CD4-positive, alpha-beta memory T cell (primary cell): ENCODE measurements around the gene LRRC72. TPM values are rescaled to one million over a fixed set of nuclear protein-coding genes. Genes with fewer than 3 reads are reported as not detected.

Source experiments
- CTCF ChIA-PET: fragments of 350-600 bp; sonication (Branson Sonifier 250); formaldehyde crosslinking; loops from one replicate; lab custom pipeline; 2021; ENCODE audit warnings: inconsistent platforms; ENCODE audit not compliant: partially characterized antibody; lab: Charles Lee
- POLR2A ChIA-PET: fragments of 350-600 bp; sonication (Branson Sonifier 250); formaldehyde crosslinking; loops from one replicate; lab custom pipeline; 2021; ENCODE audit not compliant: partially characterized antibody; lab: Charles Lee
- DNase-seq, 5 donors: peaks; one replicate each; pipeline versions ENCODE4 v3.0.0 to v3.0.0-alpha.2; 2020 to 2022; ENCODE audit warnings: mixed read lengths in 1 of 5
- H3K27ac ChIP-seq: one replicate; pipeline ENCODE4 v1.7.0; 2013; ENCODE audit warnings: low read depth, low read length
- H3K27me3 ChIP-seq: 2 replicates; pipeline ENCODE4 v1.7.0; 2013; ENCODE audit warnings: mild to moderate bottlenecking, low read length, moderate library complexity; ENCODE audit not compliant: insufficient read depth
- H3K36me3 ChIP-seq: 2 replicates; pipeline ENCODE4 v1.7.0; 2013; ENCODE audit warnings: mild to moderate bottlenecking, low read length, moderate library complexity; ENCODE audit not compliant: insufficient read depth
- H3K4me1 ChIP-seq: 2 replicates; pipeline ENCODE4 v1.7.0; 2013; ENCODE audit warnings: mild to moderate bottlenecking, low read length, moderate library complexity; ENCODE audit not compliant: insufficient read depth
- H3K4me3 ChIP-seq, 2 donors: one replicate each; pipeline ENCODE4 v1.7.0; 2013; ENCODE audit warnings: low read length in 2 of 2, mild to moderate bottlenecking in 1 of 2
- H3K9me3 ChIP-seq, 2 donors: one replicate each; pipeline ENCODE4 v1.7.0; 2013; ENCODE audit warnings: low read length in 2 of 2, control low read depth in 1 of 2; ENCODE audit not compliant: control insufficient read depth in 1 of 2
- H3K27ac Mint-ChIP-seq, 7 donors: one replicate each; pipeline ENCODE4 v1.8.0; 2020 to 2021; ENCODE audit warnings: mixed read lengths in 7 of 7, mild to moderate bottlenecking in 6 of 7, inconsistent platforms in 3 of 7, moderate library complexity in 3 of 7
- H3K27me3 Mint-ChIP-seq, 2 donors: one replicate each; pipeline ENCODE4 v1.8.0; 2020 to 2021; ENCODE audit warnings: mixed read lengths in 2 of 2
- H3K36me3 Mint-ChIP-seq, 2 donors: one replicate each; pipeline ENCODE4 v1.8.0; 2020 to 2021; ENCODE audit warnings: mixed read lengths in 2 of 2, inconsistent platforms in 1 of 2, mild to moderate bottlenecking in 1 of 2
- H3K4me1 Mint-ChIP-seq, 4 donors: one replicate each; pipeline ENCODE4 v1.8.0; 2020 to 2021; ENCODE audit warnings: mixed read lengths in 4 of 4, mild to moderate bottlenecking in 1 of 4
- H3K4me3 Mint-ChIP-seq, 8 donors: one replicate each; pipeline ENCODE4 v1.8.0; 2020 to 2021; ENCODE audit warnings: mixed read lengths in 8 of 8, mild to moderate bottlenecking in 7 of 8, moderate library complexity in 6 of 8, inconsistent platforms in 3 of 8
- H3K9me3 Mint-ChIP-seq, 8 donors: one replicate each; pipeline ENCODE4 v1.8.0; 2020 to 2021; ENCODE audit warnings: mixed read lengths in 8 of 8, mild to moderate bottlenecking in 5 of 8, inconsistent platforms in 3 of 8, moderate library complexity in 1 of 8
- intact Hi-C: fragments of 100-400 bp; cut with micrococcal nuclease; formaldehyde crosslinking; loops from one replicate; pipeline ENCODE4 v1.15.1; 2023
- polyA plus RNA-seq, 2 donors: library from polyadenylated mRNA; unstranded; fragments of 300-500 nt; fragmentation: Illumina TruSeq; gene quantifications; one replicate each; pipeline ENCODE4 v1.2.3, GENCODE V29; 2021
- total RNA-seq, 2 experiments: library from RNA; stranded (reverse); gene quantifications; one replicate each; pipeline ENCODE4 v1.2.3, GENCODE V29; 2021

Gene LRRC72
- total and polyA plus RNA-seq, 4 experiments from 2014 or later, result not detected

- H3K4me1 ChIP-seq, result peaks cover 16% of the 10 kb centered on the region
- H3K27me3 Mint-ChIP-seq, result peaks cover 0 to 2% of the 10 kb centered on the region in 2 donors
- H3K27me3 ChIP-seq, result no peaks in the 10 kb centered on the region
- no peaks in the 10 kb centered on the region for H3K9me3 ChIP-seq
- H3K27ac ChIP-seq, result no peak overlapping the region
- no peak overlapping the region for H3K4me3 ChIP-seq
- CTCF ChIA-PET, result no interaction called here
- H3K9me3 Mint-ChIP-seq, result no peaks in the 10 kb centered on the region
- DNase-seq, result no peak
- H3K4me3 Mint-ChIP-seq, result no peak overlapping the region
- H3K4me1 Mint-ChIP-seq, result peaks cover 5 to 14% (median 10%) of the 10 kb centered on the region in 4 donors
- H3K27ac Mint-ChIP-seq, result peak overlapping the region in 1 of 7 donors; percentile 68
- H3K36me3 ChIP-seq, result no peaks in the 10 kb centered on the region
- POLR2A ChIA-PET, result no interaction called here
- H3K36me3 Mint-ChIP-seq, result no peaks in the 10 kb centered on the region
- intact Hi-C loops, result loop anchor here (5.0 kb wide), 1 partner anchor 1862 kb away; no protein-coding TSS in a partner anchor
Measured at GRCh38 chr7:16559497-16560179, 33.0 kb downstream of the LRRC72 start.

GRCh38 chr7:16561943-16562342 is 35.3 kb downstream of the LRRC72 start:
- peaks cover 8 to 17% (median 14%) of the 10 kb centered on the region in 4 donors for H3K4me1 Mint-ChIP-seq
- no peaks in the 10 kb centered on the region for H3K36me3 ChIP-seq
- intact Hi-C loops, result loop anchor here (5.0 kb wide), 1 partner anchor 1865 kb away; no protein-coding TSS in a partner anchor
- H3K9me3 ChIP-seq, result no peaks in the 10 kb centered on the region
- H3K27ac ChIP-seq, result no peak overlapping the region
- POLR2A ChIA-PET, result no interaction called here
- peaks cover 0 to 3% of the 10 kb centered on the region in 2 donors for H3K27me3 Mint-ChIP-seq
- H3K4me3 ChIP-seq, result no peak overlapping the region
- no peak overlapping the region for H3K27ac Mint-ChIP-seq
- no peaks in the 10 kb centered on the region for H3K27me3 ChIP-seq
- H3K4me3 Mint-ChIP-seq, result no peak overlapping the region
- no peaks in the 10 kb centered on the region for H3K36me3 Mint-ChIP-seq
- H3K9me3 Mint-ChIP-seq, result no peaks in the 10 kb centered on the region
- DNase-seq, result no peak
- H3K4me1 ChIP-seq, result peaks cover 19% of the 10 kb centered on the region
- CTCF ChIA-PET, result interaction anchor here (0.7 to 2.0 kb wide), 3 partner anchors 129 to 484 kb away, joined by 3 to 7 read pairs (median 5); no protein-coding TSS in a partner anchor

- ChIA-PET POLR2A (no interaction called here), CTCF (interaction anchor here (2.0 to 4.5 kb wide), 3 partner anchors 9 to 130 kb away, joined by 7 to 98 read pairs (median 72); no protein-coding TSS in a partner anchor)
- DNase-seq, result no peak
- Mint-ChIP-seq H3K27me3 (peaks cover 0 to 3% of the 10 kb centered on the region in 2 donors), H3K27ac (peak overlapping the region in 2 of 7 donors; percentile 74 to 82), H3K4me3 (peak overlapping the region in 6 of 8 donors; percentile 12 to 89 (median 86)), H3K9me3 (no peaks in the 10 kb centered on the region), H3K36me3 (no peaks in the 10 kb centered on the region), H3K4me1 (peaks cover 8 to 17% (median 14%) of the 10 kb centered on the region in 4 donors)
- Histone ChIP-seq H3K36me3 (no peaks in the 10 kb centered on the region), H3K9me3 (no peaks in the 10 kb centered on the region), H3K4me1 (peaks cover 19% of the 10 kb centered on the region), H3K4me3 (no peak overlapping the region), H3K27me3 (no peaks in the 10 kb centered on the region), H3K27ac (no peak overlapping the region)
- intact Hi-C loops, result loop anchor here (5.0 kb wide), 1 partner anchor 1865 kb away; no protein-coding TSS in a partner anchor
Measured at GRCh38 chr7:16562456-16563220, 36.0 kb downstream of the LRRC72 start.

GRCh38 chr7:16563281-16564022 is 36.8 kb downstream of the LRRC72 start:
- Histone ChIP-seq H3K4me1 (peaks cover 19% of the 10 kb centered on the region), H3K4me3 (no peak overlapping the region), H3K27me3 (no peaks in the 10 kb centered on the region), H3K27ac (no peak overlapping the region), H3K36me3 (no peaks in the 10 kb centered on the region), H3K9me3 (no peaks in the 10 kb centered on the region)
- Mint-ChIP-seq H3K36me3 (no peaks in the 10 kb centered on the region), H3K4me1 (peaks cover 8 to 17% (median 14%) of the 10 kb centered on the region in 4 donors), H3K4me3 (peak overlapping the region; percentile 68 to 89 (median 82)), H3K27me3 (peaks cover 3% of the 10 kb centered on the region in 2 donors), H3K9me3 (no peaks in the 10 kb centered on the region), H3K27ac (peak overlapping the region in 4 of 7 donors; percentile 48 to 78 (median 74))
- DNase-seq, result peak in 3 of 5 donors; percentile 2 to 14 (median 6)
- intact Hi-C loops, result loop anchor here (5.0 kb wide), 1 partner anchor 1866 kb away; no protein-coding TSS in a partner anchor
- CTCF ChIA-PET, result interaction anchor here (0.9 to 4.5 kb wide), 5 partner anchors 10 to 486 kb away, joined by 7 to 98 read pairs (median 18); no protein-coding TSS in a partner anchor
- POLR2A ChIA-PET, result no interaction called here

GRCh38 chr7:16564023-16564380 is 37.4 kb downstream of the LRRC72 start:
- H3K27me3 Mint-ChIP-seq, result peaks cover 3 to 5% of the 10 kb centered on the region in 2 donors
- no peak for DNase-seq
- H3K36me3 ChIP-seq, result no peaks in the 10 kb centered on the region
- H3K4me1 ChIP-seq, result peaks cover 19% of the 10 kb centered on the region
- ChIA-PET CTCF (interaction anchor here (0.8 to 4.5 kb wide), 24 partner anchors 9 to 498 kb away, joined by 3 to 98 read pairs (median 6); partner anchors contain the start of gene CRPPA), POLR2A (no interaction called here)
- H3K4me1 Mint-ChIP-seq, result peaks cover 8 to 17% (median 14%) of the 10 kb centered on the region in 4 donors
- no peaks in the 10 kb centered on the region for H3K9me3 Mint-ChIP-seq
- no peaks in the 10 kb centered on the region for H3K9me3 ChIP-seq
- no peaks in the 10 kb centered on the region for H3K27me3 ChIP-seq
- no peak overlapping the region for H3K27ac ChIP-seq
- no peaks in the 10 kb centered on the region for H3K36me3 Mint-ChIP-seq
- H3K4me3 Mint-ChIP-seq, result peak overlapping the region in 4 of 8 donors; percentile 21 to 88 (median 56)
- peak overlapping the region in 2 of 7 donors; percentile 35 to 73 for H3K27ac Mint-ChIP-seq
- no peak overlapping the region for H3K4me3 ChIP-seq
- intact Hi-C loops, result loop anchor here (5.0 kb wide), 1 partner anchor 1867 kb away; no protein-coding TSS in a partner anchor

- ChIA-PET CTCF (interaction anchor here (0.7 to 4.5 kb wide), 41 partner anchors 8 to 499 kb away, joined by 3 to 98 read pairs (median 4); partner anchors contain the start of gene CRPPA), POLR2A (no interaction called here)
- H3K4me3 ChIP-seq, result no peak overlapping the region
- no peaks in the 10 kb centered on the region for H3K9me3 Mint-ChIP-seq
- peak overlapping the region in 1 of 7 donors; percentile 81 for H3K27ac Mint-ChIP-seq
- H3K36me3 ChIP-seq, result no peaks in the 10 kb centered on the region
- H3K27me3 ChIP-seq, result no peaks in the 10 kb centered on the region
- no peak overlapping the region for H3K27ac ChIP-seq
- H3K9me3 ChIP-seq, result no peaks in the 10 kb centered on the region
- H3K27me3 Mint-ChIP-seq, result peaks cover 3 to 5% of the 10 kb centered on the region in 2 donors
- H3K4me1 Mint-ChIP-seq, result peaks cover 8 to 17% (median 14%) of the 10 kb centered on the region in 4 donors
- peak overlapping the region in 2 of 8 donors; percentile 57 to 67 for H3K4me3 Mint-ChIP-seq
- peaks cover 19% of the 10 kb centered on the region for H3K4me1 ChIP-seq
- peak in 4 of 5 donors; percentile 43 to 53 (median 51) for DNase-seq
- intact Hi-C loops, result loop anchor here (1.0 to 5.0 kb wide), 4 partner anchors 133 to 1868 kb away; no protein-coding TSS in a partner anchor
- H3K36me3 Mint-ChIP-seq, result no peaks in the 10 kb centered on the region
Measured at GRCh38 chr7:16564909-16565426, 38.3 kb downstream of the LRRC72 start.
